HG03439 (cell line): Measurements from ENCODE around the gene IFNAR1.
"Not testable (repeated sequence)": the region's sequence is repeated elsewhere in the genome, so short reads cannot be mapped to it uniquely, and the experiment has no call there.

ENCODE experiments used
- ATAC-seq: cut with Tn5 transposase; IDR thresholded peaks from one replicate; pipeline ENCODE4 v1.9.1; 2021; ENCODE audit warnings: mild to moderate bottlenecking, moderate library complexity; ENCODE audit not compliant: unreplicated experiment

IFNAR1 gene

GRCh38 chr21:33305938-33306337 lies 18.8 kb upstream of the IFNAR1 start:
- ATAC-seq, result no peak

GRCh38 chr21:33308586-33309490 lies 15.9 kb upstream of the IFNAR1 start:
- ATAC-seq, result peak; percentile 87

GRCh38 chr21:33309778-33310177 lies 15.0 kb upstream of the IFNAR1 start:
- ATAC-seq, result no peak

- ATAC-seq, result no peak
Measured at GRCh38 chr21:33312121-33312520, 12.6 kb upstream of the IFNAR1 start.

GRCh38 chr21:33313183-33313582 lies 11.6 kb upstream of the IFNAR1 start:
- no peak for ATAC-seq

GRCh38 chr21:33313611-33314010 lies 11.2 kb upstream of the IFNAR1 start:
- ATAC-seq, result no peak

- no peak for ATAC-seq
Measured at GRCh38 chr21:33314111-33314510, 10.7 kb upstream of the IFNAR1 start.

- no peak for ATAC-seq
Measured at GRCh38 chr21:33315946-33316710, 8.6 kb upstream of the IFNAR1 start.

GRCh38 chr21:33317145-33317544 lies 7.6 kb upstream of the IFNAR1 start:
- no peak for ATAC-seq

GRCh38 chr21:33317786-33318486 lies 6.8 kb upstream of the IFNAR1 start:
- ATAC-seq, result no peak

- not testable (repeated sequence) for ATAC-seq
Measured at GRCh38 chr21:33321005-33321404, 3.8 kb upstream of the IFNAR1 start.

- ATAC-seq, result not testable (repeated sequence)
Measured at GRCh38 chr21:33323610-33324009, 1.2 kb upstream of the IFNAR1 start.

GRCh38 chr21:33325222-33326067 lies 675 bp downstream of the IFNAR1 start:
- peak; percentile 35 for ATAC-seq

- ATAC-seq, result no peak
Measured at GRCh38 chr21:33327326-33327725, 2.6 kb downstream of the IFNAR1 start.

GRCh38 chr21:33327792-33328433 lies 3.1 kb downstream of the IFNAR1 start:
- no peak for ATAC-seq

- no peak for ATAC-seq
Measured at GRCh38 chr21:33330726-33331125, 6.0 kb downstream of the IFNAR1 start.

- no peak for ATAC-seq
Measured at GRCh38 chr21:33332143-33332542, 7.4 kb downstream of the IFNAR1 start.

GRCh38 chr21:33334191-33334590 lies 9.4 kb downstream of the IFNAR1 start:
- no peak for ATAC-seq

- no peak for ATAC-seq
Measured at GRCh38 chr21:33334824-33335223, 10.1 kb downstream of the IFNAR1 start.

GRCh38 chr21:33339135-33339534 lies 14.4 kb downstream of the IFNAR1 start:
- ATAC-seq, result no peak
